Muscle of back (tissue), 13 donors: ENCODE measurements around the gene CGB8. TPM values are rescaled to one million over a fixed set of nuclear protein-coding genes. Genes with fewer than 3 reads are reported as not detected.
A peak's percentile ranks its signal among the peaks of the same experiment; 100 is the strongest.
"Not testable (repeated sequence)": the region's sequence is repeated elsewhere in the genome, so short reads cannot be mapped to it uniquely, and the experiment has no call there.

Source experiments
- DNase-seq, 3 donors: peaks; one replicate each; pipeline versions ENCODE4 v3.0.0 to v3.0.0-alpha.2; 2013
- long read RNA-seq, 9 donors: transcript quantifications; one replicate each; lab custom pipeline, GENCODE V29; 2026
- polyA plus RNA-seq, 10 donors: library from polyadenylated mRNA; unstranded; fragments of 120-200 nt; gene quantifications; one replicate each; pipeline ENCODE4 v1.2.1, GENCODE V29; 2013; ENCODE audit not compliant: insufficient read length in 10 of 10

Gene CGB8
- polyA plus RNA-seq, result 1 to 10 TPM in 2 of 10 donors, under 1 TPM in 3, not detected in 5; 0.40 to 1.6 (median 0.82) TPM
- long read RNA-seq, donor 1, result 0 reads
- long read RNA-seq, donor 2, result 0 reads
- long read RNA-seq, donor 3, result 0 reads
- long read RNA-seq, donor 4, partial matches to known transcripts, result 0 of 3 reads
- long read RNA-seq, donor 4, other reads (novel, unspliced or antisense), result 0 of 3 reads
- long read RNA-seq, donor 5, result 0 reads
- long read RNA-seq, donor 6, result 0 reads
- long read RNA-seq, donor 7, result 0 reads
- long read RNA-seq, donor 8, partial matches to known transcripts, result 0 of 4 reads
- long read RNA-seq, donor 8, other reads (novel, unspliced or antisense), result 0 of 4 reads
- long read RNA-seq, donor 9, result 0 reads

DNA sequence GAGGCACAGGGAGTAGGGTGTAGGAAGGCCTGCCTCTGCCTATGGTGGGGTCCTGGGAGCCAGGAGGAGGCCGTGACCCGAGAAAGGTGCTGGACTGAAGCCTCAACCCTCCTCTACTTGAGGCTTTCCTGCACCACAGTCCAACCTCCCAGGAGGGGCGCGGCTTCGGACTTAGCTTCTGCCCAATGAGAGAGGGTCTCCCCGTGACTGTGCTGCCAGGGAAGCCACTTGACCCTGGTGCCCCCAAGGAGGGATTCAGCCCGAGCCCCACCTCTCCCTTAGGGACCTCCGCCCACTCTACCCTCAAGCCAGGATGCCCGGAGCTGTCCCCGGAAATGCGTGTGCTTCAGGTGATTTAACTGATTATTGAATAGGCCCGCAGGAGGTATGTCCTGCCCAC lies at the start of gene CGB8:
Gene CGB8, minus strand, starts transcription at position 101 of the 400 bp plus-strand sequence. CDS start 372 bp downstream, outside the sequence.
- DNase-seq, result not testable (repeated sequence)

DNA sequence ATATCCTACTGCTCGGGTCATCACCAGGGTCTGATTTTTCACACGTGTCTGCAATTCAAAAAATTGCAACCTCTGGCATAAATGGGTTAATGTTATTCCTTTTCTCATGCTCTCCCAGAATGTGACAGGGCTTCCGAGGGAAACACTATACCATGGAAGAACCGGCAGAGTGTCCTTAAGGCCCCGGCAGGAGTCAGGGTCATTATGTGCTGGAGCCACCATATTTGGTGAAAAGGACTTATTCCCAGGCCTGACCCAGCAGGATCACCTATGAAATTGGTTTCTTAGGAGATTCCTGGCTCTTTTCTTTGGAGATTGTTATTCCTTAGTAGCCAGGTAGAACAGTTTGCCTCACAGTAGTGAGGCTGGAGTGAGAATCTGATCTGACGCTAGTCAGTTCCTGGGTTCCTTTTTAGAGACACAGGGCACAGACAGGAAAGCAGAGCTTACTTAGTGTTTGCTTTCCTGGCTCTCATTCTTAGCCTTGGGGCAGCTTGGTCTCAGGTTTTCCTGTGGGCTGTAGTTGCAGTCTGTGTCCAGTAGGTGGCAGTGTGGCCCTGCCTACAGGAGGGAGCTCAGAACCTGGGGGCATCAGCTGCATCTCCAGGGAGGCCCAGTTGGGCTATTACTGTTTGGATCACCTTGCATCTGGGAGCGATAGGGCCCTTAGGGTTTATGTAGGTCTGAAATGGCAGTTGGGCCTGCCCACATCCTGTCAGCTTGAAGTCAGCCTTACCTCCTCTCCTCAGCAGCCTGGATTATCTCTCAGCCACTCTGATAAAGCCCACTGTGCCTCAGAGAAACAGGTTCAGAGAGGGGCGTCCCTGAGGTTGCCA lies 48.8 kb upstream of the CGB8 start:
- DNase-seq, result peak; percentile 58 to 82 (median 69)

DNA sequence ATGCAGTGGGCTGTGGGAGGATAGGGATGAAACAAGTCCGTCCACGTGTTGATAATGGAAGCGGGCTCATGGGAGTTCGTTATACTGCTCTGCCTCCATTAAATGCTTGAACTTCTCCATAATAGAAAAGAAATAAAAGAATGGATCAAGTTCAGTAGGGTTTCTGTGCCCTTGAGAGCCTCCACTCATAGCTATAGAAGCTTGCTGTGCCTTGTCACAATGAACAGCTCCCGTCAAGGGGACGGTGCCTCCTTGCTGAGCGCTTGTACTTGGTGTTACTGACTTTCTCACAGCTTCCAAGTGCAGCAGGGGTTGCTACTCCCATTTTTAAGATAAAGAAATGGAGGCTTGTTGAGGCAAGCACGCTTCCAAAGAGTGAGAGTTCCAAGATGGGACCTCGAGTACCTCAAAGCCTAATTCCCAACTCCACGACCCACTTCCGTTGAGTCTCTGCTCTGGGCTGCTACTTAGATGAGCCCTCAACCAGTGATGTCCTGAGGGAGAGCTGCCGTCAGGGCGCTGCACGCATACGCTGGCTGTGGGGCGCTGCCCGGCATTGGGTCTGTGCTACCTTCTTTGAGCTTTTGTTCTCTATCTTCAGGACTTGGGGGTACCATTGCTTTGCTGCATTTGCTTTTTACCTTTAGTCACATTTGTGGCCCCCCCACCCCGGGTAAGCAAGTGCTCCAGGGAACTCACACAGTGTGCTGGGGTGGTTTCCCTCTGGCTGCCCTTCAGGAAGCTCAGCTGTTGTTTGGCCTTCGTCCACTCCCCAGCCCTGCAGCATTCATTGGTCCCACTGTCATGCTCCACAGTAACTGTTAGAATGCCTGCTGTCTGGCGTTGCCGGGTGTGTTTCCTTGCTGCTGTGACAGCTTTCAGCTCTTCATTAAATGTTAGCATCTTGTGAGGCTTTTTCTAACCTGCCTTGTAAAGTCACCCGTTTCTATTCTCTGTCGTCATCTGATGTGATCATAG lies 45.9 kb upstream of the CGB8 start:
- DNase-seq, result peak in 2 of 3 donors; percentile 51 to 62

DNA sequence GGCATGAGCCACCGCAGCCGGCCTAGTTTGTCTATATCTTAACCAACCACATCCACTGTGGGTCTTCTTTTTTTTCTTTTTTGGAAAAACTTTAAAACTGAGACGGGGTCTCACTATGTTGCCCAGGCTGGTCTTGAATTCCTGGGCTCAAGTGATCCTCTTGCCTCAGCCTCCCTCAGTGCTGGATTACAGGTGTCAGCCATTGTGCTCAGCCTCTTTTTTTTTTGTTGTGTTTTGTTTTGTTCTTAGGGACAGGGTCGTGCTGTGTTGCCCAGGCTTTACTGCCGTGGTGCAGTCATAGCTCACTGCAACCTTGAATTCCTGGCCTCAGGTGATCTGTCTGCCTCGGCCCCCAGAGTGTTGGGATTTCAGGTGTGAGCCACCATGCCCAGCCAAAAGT lies 43.8 kb upstream of the CGB8 start:
- no peak for DNase-seq

DNA sequence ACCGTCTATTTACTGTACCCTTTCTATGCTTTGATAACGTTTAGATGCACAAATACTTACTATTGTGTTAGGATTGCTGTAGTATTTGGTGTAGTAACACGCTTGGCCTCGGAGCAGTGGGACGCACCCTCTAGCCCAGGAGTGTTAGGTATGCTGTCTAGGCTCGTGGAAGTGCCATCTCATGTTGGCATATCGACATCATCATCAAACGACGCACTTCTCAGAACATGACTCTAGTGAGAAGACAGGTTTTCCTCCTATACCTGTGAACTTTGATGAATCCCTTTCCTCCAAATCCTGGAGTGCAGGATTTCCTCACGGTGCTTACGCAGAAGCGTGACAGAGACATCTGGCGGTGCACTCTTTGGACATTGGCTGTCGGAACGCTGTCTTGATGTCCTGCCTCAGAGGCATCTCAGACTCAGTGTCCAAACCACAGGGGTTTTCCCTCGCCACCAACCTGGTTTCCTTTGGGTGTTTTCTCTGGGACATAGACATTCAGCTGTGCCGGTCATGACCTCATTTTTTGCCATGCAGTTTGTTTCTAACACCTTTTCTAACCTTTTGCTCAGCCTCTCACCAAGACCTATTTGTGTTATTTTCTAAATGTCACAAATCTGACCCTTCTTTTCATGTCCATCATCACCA lies 42.6 kb upstream of the CGB8 start:
- no peak for DNase-seq

DNA sequence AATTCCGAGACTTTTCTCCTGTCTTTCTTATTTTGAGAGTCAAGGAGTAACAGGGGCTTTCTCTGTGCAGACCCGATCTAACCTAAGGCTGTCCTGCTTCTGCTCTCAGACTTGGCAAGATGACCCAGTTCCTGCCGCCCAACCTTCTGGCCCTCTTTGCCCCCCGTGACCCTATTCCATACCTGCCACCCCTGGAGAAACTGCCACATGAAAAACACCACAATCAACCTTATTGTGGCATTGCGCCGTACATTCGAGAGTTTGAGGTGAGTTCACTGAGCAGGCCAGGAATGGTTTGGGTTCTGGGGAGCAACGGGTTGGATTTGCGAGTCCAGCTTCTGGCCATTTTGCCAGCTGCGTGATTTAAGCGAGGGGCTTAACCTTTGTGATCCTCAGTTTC lies 37.4 kb upstream of the CGB8 start:
- DNase-seq, result no peak

DNA sequence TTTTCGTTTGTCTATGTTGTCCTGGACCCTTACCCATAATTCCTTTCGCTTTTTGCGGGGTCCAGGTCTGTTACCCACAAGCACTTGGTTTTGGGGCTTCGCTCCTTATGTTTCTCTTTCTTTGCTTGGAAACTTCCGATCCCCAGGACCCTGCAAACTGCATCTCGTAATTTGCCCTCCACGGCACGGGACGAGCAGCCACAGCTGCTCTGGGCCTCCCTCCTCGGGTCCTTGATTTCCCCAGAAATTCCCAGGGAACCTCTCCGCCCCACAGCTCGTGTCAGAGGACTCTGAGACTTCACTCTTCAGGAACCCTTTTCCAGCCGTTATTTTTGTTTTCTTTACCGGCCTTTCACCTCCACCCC lies 36.9 kb upstream of the CGB8 start:
- DNase-seq, result no peak

DNA sequence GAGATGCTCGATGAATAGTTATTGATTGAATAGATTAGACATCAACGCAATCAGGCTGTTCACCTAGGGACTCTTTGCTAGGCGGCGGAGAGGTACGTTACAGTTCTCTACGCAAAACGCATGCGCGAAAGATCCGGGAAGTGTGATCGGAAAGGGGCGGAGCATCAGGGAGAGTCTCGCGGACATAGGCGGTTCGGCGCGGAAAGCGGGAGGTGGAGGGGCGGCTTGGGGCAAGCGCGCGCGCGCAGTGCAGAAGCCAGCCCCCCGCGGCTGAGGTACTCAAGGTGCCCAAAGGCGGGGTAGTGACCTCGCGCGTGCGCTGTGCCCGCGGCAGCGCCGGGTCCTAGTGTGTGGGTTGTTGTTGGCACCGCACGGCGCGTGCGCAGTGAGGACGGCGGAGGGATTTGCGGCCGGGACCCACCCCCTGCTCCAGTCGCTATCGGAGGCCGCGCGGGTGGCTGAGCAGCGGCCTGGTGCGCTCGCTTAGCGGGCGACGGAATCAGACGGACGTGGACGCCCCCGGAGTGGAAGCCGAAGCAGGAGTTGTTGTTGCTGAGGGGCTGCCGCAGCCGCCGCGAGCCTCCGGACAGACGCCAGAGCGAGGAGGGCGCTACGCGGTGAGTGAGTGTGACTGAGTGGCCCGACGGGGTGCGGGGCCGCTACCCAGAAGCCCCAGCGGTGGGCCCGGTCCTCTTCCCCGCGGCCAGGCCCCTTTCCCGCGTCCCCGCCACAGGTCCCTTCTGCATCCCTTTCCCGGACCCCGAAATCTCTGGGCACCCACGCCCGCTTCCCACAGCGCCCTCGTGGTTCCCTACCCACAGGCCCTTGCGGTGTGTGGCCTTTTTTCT lies 36.3 kb upstream of the CGB8 start, which contains the start of gene SNRNP70:
Gene SNRNP70, plus strand, starts transcription at position 432 of the 848 bp plus-strand sequence. CDS start 964 bp downstream, outside the sequence.
- peak; percentile 99 to 100 (median 100) for DNase-seq

DNA sequence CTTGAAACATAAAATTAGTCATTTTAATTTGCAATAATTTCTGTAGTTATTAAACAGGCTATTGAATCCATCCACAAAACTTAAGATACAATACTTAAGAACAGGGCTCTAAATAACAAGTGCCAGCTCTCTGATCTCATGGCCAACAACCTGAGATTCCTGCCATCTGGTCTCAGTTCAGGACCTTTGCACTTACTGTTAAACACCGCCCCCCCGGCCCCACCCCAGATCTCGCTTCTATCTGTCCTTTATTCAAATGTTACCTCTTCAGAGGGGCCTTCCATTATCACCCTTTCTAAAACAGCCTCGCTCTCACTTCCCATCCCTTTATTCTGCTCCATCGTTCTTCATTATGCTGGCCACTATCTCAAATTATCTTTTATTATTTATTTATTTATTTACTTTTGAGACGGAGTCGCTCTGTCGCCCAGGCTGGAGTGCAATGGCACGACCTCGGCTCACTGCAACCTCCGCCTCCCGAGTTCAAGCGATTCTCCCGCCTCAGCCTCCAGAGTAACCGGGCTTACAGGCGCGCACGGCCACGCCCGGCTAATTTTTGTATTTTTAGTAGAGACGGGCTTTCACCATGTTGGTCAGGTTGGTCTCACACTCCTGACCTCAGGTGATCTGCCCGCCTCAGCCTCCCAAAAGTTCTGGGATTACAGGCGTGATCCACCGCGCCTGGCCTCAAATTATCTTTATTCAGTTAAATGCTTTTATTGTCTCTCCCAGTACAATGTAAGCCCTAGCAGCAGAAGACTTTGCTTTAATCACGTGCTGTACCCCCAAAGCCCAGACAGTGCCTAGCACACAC lies 35.5 kb upstream of the CGB8 start:
- no peak for DNase-seq

DNA sequence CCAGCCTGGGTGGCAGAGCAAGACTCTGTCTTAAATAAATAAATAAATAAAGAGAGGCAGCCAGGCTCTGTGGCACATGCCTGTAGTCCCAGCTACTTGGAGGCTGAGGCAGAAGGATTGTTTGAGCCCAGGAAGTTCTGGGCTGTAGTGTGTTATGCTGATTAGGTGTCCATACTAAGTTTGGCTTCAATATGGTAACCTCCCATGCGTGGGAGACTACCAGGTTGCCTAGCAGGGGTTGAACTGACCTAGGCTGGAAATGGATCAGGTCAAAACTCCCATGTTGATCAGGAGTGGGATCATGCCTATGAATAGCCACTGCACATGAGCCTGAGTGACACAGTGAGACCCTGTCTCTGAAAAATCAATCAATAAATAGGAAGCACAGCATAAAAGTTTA lies 32.4 kb upstream of the CGB8 start:
- no peak for DNase-seq

DNA sequence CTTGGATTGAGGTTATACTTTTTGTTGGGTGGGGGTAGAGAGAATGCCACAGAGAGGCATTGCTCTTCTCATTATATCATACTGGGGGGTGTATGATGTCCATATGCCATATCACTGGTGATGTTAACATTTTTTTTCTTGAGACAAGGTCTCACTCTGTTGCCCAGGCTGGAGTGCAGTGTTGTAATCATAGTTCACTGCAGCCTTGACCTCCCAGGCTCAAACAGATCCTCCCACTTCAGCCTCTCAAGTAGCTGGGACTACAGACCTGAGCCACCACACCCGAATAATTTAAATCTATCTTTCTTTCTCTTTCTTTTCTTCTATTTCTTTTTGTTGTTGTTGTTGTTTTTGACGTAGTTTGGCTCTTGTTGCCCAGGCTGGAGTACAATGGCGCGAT lies 31.5 kb upstream of the CGB8 start:
- no peak for DNase-seq

DNA sequence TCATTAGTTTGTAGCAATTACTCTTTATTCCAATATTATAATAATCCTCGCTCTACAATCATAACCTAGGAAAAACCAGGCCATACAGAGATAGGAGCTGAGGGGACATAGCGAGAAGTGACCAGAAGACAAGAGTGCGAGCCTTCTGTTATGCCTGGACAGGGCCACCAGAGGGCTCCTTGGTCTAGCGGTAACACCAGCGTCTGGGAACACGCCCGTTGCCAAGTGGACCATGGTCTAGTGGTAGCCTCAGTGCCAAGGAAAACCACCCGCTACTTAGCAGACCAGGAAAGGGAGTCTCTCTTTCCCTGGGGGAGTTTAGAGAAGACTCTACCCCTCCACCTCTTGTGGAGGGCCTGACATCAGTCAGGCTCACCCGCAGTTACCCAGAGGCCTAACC lies 26.0 kb upstream of the CGB8 start:
- DNase-seq, result peak in 1 of 3 donors; percentile 71

DNA sequence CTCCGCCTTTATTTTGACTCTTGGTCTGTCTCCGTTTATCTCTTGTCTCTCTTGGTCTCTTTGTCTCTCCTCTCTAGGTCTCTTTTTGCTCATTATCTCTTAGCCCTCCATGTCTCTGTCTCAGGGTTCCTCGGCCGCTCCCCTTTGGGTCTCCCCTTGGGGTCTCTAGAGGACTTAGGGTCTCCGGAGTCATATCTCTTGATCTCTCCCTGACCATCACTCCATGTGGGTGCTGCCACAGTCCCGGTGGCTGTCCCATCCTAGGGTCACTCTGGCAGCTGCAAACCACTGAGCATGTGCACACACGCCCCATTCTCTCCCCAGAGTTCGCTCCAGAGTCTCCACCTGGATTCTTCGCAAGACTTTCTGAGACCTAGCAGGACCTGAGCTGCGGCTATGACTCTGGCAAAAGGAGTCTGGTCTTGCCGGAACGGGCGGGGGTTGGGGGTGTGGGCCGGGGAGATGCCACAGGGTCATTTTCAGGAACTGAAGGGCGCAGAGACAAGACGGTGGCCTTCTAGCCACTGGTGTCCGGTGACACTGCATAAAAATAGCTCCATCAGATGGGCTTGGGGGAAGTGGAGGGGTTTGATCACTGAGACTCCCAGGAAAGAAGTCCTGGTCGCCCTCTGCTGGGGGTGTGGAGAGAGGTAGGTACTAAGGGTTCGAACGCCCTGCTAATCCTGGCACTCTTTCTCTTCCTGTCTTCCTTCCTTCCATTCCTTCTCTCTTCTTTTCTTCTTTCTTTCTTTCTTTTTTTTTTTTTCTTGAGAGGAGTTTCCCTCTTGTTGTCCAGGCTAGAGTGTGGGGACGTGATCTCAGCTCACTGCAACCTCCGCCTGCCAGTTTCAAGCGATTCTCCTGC lies 24.8 kb upstream of the CGB8 start:
- peak in 1 of 3 donors; percentile 56 for DNase-seq

DNA sequence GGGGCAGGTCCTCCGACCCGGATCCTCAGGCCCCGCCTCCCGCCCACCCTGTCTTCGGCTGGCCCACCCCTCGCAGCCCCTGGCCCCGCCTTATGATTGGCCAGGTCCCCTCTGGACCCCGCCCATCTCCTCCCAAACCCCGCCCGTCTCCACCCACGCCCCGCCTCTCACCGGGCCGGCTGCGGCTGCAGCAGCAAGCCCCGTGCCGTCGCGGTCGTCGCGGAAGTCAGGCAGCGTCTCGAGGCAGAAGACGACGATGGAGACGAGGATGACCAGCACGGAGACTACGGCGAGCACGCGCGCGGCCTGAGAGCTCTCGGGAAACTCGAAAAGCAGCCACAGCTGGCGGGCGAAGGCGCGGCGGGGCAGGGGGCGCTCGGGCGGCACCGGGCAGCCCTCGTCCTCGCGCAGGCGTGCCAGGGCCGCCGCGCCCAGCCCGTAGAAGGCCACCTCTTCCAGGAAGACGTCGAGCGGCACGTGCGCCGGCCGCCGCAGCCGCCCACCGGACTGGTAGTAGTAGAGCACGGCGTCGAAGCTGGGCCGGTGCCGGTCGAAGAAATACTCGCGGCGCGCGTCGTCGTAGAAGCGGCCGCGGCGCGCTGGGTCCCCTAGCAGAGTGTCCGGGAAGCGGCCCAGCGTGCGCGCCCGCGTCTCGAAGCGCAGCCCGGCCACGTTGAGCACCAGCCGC lies 23.1 kb upstream of the CGB8 start:
- no peak for DNase-seq

DNA sequence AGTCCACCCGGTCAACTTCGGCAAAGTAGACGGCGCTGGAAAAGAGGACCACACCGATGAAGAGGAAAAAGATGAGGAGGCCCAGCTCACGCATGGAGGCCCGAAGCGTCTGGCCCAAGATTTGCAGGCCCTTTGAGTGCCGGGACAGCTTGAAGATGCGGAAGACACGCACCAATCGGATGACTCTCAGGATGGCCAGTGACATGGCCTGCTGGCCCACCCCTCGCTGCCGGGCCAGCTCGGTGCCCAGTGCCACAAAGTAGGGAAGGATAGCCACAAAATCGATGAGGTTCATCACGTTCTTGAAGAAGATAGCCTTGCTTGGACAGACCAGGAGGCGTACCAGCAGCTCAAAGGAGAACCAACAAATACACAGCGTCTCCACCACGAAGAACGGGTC lies 21.5 kb upstream of the CGB8 start:
- DNase-seq, result no peak

DNA sequence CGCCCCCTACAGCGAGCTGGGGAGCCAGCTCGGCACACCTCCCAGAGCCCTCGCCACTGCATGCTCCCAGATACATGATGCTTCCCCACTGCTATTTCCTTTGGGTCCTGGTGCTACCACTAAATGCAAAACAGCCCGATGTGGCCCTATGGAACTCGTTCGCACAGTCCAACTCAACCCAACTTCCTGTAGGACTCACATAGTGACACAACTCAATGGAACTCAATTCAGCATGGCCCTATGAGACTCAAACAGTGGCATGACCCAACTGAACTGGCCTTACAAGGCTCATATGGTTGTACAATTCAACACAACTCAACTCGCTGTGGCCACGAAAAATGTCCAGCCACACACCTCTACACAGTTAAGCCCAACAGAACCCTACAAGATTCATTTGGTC lies 20.1 kb upstream of the CGB8 start:
- DNase-seq, result no peak

DNA sequence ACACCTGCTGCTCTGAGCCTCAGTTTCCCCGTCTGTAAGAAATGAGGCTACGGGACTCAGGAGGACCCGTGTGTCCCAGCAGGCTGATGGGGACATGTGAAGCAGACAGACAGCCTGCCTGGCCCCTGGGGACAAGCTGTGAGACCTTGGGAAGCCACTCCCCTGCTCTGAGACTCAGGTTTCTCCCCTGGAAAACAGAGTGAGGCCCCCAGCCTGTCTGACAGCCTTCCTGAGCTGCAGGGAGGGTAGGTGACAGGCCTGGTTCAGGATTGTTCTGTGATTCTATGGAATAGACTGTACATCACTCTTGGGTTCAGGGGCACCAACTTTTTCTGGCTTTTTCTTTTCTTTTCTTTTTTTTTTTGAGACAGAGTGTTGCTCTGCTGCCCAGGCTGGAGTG lies 18.6 kb upstream of the CGB8 start:
- no peak for DNase-seq
